GM23248 (cell line): ENCODE data around the gene PRKCB.

ENCODE experiments used
- EZH2 ChIP-seq: fragments of 200-600 bp; sonication (generic); IDR thresholded peaks from 2 replicates; pipeline ENCODE4 v1.6.1; 2018; ENCODE audit warnings: antibody characterized with exemption, mild to moderate bottlenecking; ENCODE audit not compliant: insufficient read depth, poor library complexity, severe bottlenecking
- EZH2phosphoT487 ChIP-seq: fragments of 200-600 bp; sonication (generic); IDR thresholded peaks from 2 replicates; pipeline ENCODE4 v1.6.1; 2018; ENCODE audit warnings: antibody characterized with exemption, moderate library complexity, mild to moderate bottlenecking, low read depth; ENCODE audit not compliant: insufficient read depth

GRCh38 chr16:24102209-24102660 lies 266.5 kb downstream of the PRKCB start:
- TF ChIP-seq EZH2 (no peak), EZH2phosphoT487 (no peak)
